ENCODE results near the gene ADAMTS20.

DNA sequence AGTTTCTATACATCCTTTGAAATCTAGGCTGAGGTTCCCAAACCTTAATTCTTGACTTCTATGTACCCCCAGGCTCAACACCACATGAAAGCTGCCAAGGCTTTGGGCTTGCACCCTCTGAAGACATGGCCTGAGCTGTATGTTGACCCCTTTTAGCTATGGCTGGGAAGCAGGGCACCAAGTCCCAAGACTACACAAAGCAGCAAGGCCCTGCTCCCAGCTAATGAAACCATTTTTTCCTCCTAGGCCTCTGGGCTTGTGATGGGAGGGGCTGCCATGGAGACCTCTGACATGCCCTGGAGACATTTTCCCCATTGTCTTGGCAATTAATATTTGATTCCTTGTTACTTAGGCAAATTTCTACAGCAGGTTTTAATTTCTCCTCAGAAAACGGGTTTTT, 207.0 kb downstream of the ADAMTS20 start:
- TF ChIP-seq CTCF (conservative IDR thresholded peaks at IDR 0.05) (no peak), ZFX (IDR thresholded peaks at IDR 0.05) (no peak)
